ENCODE results near the gene TUBGCP6. TPM values are rescaled to one million over a fixed set of nuclear protein-coding genes. Genes with fewer than 3 reads are reported as not detected.

Gene TUBGCP6
- total and polyA plus RNA-seq, 2 experiments from 2014 or later: 18.6 to 47.1 TPM

DNA sequence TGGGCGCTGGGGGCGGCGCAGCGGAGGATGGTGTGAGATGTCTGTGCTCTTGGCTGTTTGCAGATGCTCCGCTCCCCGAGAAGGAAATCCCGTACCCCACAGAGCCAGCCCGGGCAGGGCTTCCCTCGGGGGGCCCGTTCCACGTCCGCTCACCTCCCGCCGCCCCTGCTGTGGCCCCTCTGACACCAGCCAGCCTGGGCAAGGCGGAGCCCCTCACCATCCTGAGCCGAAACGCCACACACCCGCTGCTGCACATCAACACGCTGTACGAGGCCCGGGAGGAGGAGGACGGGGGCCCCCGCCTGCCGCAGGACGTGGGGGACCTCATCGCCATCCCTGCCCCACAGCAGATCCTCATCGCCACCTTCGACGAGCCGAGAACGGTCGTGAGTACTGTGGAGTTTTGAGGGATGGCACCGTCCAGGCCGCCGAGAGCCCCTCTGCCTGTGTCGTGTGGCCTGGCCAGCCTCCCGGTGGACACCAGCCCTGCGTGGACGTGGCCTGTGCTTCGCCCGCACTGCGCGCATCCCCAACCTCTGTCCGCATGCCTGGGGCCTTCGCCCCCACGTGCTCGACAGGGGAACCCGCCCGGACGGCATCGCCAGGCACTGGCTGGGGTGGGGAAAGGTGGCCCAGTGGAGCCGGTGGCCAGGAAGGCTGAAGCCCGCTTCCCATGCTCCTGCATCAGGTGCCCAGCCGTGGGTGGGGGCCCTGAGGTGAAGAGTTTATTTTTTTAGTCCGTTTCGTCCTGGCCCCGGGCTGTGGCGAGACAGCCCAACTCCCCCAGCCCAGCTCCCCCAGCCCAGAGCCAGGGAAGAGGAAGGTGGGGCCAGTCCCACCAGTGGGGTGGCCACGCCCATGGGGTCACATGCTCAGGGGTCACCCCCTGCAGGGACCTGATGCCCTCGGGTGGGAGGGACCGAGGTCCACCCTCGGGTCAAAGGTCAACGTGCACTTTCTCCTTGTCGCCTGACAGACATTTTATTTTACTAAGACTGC is 65.7 kb downstream of the TUBGCP6 start:
- no peaks in the 10 kb centered on the region for H3K9me2 ChIP-seq (ENCODE audit: insufficient read depth)
- no peaks in the 10 kb centered on the region for H3K79me2 ChIP-seq (replicated peaks; ENCODE audit: insufficient read depth)
- H3K4me3 ChIP-seq: no peak overlapping the region
- Mint-ChIP-seq H3K36me3 (ENCODE audit: low read depth) (peaks cover 4% of the 10 kb centered on the region; the same call in 1 of the 3 replicates), H3K4me3 (no peak overlapping the region; the same call in 2 of the 3 replicates), H3K27ac (no peak overlapping the region), H3K4me1 (peaks cover 5% of the 10 kb centered on the region), H3K27me3 (ENCODE audit: insufficient read depth, low read depth, poor library complexity) (peaks cover 17% of the 10 kb centered on the region), H3K9me3 (no peaks in the 10 kb centered on the region)
- no peaks in the 10 kb centered on the region for H4K20me1 ChIP-seq (replicated peaks; ENCODE audit: insufficient read depth)
- no peak overlapping the region for H3K27ac ChIP-seq (ENCODE audit: low read depth)
- H2AFZ ChIP-seq: no peak overlapping the region
- 0 out of 2 replicates have a peak, but pooled peaks cover 5% of the 10 kb centered on the region for H3K27me3 ChIP-seq (ENCODE audit: insufficient read depth)
- DNase-seq (ENCODE audit: low spot score) (no peak), ATAC-seq (no peak)
- no peaks in the 10 kb centered on the region for H3F3A ChIP-seq (replicated peaks; ENCODE audit: low read depth)
- H3K4me2 ChIP-seq: no peak overlapping the region
- no peaks in the 10 kb centered on the region for H3K36me3 ChIP-seq (ENCODE audit: insufficient read depth)
- H3K4me1 ChIP-seq (ENCODE audit: insufficient read depth): peaks cover 5% of the 10 kb centered on the region
- TF ChIP-seq, protein P1, sequence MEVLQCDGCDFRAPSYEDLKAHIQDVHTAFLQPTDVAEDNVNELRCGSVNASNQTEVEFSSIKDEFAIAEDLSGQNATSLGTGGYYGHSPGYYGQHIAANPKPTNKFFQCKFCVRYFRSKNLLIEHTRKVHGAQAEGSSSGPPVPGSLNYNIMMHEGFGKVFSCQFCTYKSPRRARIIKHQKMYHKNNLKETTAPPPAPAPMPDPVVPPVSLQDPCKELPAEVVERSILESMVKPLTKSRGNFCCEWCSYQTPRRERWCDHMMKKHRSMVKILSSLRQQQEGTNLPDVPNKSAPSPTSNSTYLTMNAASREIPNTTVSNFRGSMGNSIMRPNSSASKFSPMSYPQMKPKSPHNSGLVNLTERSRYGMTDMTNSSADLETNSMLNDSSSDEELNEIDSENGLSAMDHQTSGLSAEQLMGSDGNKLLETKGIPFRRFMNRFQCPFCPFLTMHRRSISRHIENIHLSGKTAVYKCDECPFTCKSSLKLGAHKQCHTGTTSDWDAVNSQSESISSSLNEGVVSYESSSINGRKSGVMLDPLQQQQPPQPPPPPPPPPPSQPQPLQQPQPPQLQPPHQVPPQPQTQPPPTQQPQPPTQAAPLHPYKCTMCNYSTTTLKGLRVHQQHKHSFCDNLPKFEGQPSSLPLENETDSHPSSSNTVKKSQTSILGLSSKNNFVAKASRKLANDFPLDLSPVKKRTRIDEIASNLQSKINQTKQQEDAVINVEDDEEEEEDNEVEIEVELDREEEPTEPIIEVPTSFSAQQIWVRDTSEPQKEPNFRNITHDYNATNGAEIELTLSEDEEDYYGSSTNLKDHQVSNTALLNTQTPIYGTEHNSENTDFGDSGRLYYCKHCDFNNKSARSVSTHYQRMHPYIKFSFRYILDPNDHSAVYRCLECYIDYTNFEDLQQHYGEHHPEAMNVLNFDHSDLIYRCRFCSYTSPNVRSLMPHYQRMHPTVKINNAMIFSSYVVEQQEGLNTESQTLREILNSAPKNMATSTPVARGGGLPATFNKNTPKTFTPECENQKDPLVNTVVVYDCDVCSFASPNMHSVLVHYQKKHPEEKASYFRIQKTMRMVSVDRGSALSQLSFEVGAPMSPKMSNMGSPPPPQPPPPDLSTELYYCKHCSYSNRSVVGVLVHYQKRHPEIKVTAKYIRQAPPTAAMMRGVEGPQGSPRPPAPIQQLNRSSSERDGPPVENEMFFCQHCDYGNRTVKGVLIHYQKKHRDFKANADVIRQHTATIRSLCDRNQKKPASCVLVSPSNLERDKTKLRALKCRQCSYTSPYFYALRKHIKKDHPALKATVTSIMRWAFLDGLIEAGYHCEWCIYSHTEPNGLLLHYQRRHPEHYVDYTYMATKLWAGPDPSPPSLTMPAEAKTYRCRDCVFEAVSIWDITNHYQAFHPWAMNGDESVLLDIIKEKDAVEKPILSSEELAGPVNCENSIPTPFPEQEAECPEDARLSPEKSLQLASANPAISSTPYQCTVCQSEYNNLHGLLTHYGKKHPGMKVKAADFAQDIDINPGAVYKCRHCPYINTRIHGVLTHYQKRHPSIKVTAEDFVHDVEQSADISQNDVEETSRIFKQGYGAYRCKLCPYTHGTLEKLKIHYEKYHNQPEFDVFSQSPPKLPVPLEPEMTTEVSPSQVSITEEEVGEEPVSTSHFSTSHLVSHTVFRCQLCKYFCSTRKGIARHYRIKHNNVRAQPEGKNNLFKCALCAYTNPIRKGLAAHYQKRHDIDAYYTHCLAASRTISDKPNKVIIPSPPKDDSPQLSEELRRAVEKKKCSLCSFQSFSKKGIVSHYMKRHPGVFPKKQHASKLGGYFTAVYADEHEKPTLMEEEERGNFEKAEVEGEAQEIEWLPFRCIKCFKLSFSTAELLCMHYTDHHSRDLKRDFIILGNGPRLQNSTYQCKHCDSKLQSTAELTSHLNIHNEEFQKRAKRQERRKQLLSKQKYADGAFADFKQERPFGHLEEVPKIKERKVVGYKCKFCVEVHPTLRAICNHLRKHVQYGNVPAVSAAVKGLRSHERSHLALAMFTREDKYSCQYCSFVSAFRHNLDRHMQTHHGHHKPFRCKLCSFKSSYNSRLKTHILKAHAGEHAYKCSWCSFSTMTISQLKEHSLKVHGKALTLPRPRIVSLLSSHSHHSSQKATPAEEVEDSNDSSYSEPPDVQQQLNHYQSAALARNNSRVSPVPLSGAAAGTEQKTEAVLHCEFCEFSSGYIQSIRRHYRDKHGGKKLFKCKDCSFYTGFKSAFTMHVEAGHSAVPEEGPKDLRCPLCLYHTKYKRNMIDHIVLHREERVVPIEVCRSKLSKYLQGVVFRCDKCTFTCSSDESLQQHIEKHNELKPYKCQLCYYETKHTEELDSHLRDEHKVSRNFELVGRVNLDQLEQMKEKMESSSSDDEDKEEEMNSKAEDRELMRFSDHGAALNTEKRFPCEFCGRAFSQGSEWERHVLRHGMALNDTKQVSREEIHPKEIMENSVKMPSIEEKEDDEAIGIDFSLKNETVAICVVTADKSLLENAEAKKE (CRISPR knock-in tag; IDR thresholded peaks at IDR 0.05): no peak
- TF ChIP-seq CREB1 (CRISPR knock-in tag; IDR thresholded peaks at IDR 0.05; ENCODE audit: low read depth) (no peak), EZH2phosphoT487 (IDR thresholded peaks at IDR 0.05; ENCODE audit: unreplicated experiment) (no peak), EZH2 (IDR thresholded peaks at IDR 0.05; ENCODE audit: low read depth, unreplicated experiment) (no peak), NANOG (IDR thresholded peaks at IDR 0.05; ENCODE audit: borderline replicate concordance) (no peak), ZNF114 (CRISPR knock-in tag; IDR thresholded peaks at IDR 0.05) (no peak), POLR2AphosphoS5 (IDR thresholded peaks at IDR 0.05; ENCODE audit: low read depth) (no peak), STAT1 (IDR thresholded peaks at IDR 0.05; ENCODE audit: unreplicated experiment) (no peak), ZNF331 (CRISPR knock-in tag; IDR thresholded peaks at IDR 0.05; ENCODE audit: low read depth) (no peak), JUNB (IDR thresholded peaks at IDR 0.05; ENCODE audit: unreplicated experiment) (no peak)
- TF ChIP-seq, protein P2, sequence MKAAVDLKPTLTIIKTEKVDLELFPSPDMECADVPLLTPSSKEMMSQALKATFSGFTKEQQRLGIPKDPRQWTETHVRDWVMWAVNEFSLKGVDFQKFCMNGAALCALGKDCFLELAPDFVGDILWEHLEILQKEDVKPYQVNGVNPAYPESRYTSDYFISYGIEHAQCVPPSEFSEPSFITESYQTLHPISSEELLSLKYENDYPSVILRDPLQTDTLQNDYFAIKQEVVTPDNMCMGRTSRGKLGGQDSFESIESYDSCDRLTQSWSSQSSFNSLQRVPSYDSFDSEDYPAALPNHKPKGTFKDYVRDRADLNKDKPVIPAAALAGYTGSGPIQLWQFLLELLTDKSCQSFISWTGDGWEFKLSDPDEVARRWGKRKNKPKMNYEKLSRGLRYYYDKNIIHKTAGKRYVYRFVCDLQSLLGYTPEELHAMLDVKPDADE (IDR thresholded peaks at IDR 0.05): no peak
- TF ChIP-seq, protein P3, sequence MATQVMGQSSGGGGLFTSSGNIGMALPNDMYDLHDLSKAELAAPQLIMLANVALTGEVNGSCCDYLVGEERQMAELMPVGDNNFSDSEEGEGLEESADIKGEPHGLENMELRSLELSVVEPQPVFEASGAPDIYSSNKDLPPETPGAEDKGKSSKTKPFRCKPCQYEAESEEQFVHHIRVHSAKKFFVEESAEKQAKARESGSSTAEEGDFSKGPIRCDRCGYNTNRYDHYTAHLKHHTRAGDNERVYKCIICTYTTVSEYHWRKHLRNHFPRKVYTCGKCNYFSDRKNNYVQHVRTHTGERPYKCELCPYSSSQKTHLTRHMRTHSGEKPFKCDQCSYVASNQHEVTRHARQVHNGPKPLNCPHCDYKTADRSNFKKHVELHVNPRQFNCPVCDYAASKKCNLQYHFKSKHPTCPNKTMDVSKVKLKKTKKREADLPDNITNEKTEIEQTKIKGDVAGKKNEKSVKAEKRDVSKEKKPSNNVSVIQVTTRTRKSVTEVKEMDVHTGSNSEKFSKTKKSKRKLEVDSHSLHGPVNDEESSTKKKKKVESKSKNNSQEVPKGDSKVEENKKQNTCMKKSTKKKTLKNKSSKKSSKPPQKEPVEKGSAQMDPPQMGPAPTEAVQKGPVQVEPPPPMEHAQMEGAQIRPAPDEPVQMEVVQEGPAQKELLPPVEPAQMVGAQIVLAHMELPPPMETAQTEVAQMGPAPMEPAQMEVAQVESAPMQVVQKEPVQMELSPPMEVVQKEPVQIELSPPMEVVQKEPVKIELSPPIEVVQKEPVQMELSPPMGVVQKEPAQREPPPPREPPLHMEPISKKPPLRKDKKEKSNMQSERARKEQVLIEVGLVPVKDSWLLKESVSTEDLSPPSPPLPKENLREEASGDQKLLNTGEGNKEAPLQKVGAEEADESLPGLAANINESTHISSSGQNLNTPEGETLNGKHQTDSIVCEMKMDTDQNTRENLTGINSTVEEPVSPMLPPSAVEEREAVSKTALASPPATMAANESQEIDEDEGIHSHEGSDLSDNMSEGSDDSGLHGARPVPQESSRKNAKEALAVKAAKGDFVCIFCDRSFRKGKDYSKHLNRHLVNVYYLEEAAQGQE (IDR thresholded peaks at IDR 0.05; ENCODE audit: unreplicated experiment): no peak
- TF ChIP-seq, protein P4, sequence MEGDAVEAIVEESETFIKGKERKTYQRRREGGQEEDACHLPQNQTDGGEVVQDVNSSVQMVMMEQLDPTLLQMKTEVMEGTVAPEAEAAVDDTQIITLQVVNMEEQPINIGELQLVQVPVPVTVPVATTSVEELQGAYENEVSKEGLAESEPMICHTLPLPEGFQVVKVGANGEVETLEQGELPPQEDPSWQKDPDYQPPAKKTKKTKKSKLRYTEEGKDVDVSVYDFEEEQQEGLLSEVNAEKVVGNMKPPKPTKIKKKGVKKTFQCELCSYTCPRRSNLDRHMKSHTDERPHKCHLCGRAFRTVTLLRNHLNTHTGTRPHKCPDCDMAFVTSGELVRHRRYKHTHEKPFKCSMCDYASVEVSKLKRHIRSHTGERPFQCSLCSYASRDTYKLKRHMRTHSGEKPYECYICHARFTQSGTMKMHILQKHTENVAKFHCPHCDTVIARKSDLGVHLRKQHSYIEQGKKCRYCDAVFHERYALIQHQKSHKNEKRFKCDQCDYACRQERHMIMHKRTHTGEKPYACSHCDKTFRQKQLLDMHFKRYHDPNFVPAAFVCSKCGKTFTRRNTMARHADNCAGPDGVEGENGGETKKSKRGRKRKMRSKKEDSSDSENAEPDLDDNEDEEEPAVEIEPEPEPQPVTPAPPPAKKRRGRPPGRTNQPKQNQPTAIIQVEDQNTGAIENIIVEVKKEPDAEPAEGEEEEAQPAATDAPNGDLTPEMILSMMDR (conservative IDR thresholded peaks at IDR 0.05; ENCODE audit: low read depth in 2 of 2): no peak
